Fibroblast of upper back skin (primary cell): Measurements from ENCODE around the gene NRG2.

Experiments
- DNase-seq: peaks from one replicate; pipeline ENCODE4 v3.0.0-alpha.2; 2013

NRG2 gene

DNA sequence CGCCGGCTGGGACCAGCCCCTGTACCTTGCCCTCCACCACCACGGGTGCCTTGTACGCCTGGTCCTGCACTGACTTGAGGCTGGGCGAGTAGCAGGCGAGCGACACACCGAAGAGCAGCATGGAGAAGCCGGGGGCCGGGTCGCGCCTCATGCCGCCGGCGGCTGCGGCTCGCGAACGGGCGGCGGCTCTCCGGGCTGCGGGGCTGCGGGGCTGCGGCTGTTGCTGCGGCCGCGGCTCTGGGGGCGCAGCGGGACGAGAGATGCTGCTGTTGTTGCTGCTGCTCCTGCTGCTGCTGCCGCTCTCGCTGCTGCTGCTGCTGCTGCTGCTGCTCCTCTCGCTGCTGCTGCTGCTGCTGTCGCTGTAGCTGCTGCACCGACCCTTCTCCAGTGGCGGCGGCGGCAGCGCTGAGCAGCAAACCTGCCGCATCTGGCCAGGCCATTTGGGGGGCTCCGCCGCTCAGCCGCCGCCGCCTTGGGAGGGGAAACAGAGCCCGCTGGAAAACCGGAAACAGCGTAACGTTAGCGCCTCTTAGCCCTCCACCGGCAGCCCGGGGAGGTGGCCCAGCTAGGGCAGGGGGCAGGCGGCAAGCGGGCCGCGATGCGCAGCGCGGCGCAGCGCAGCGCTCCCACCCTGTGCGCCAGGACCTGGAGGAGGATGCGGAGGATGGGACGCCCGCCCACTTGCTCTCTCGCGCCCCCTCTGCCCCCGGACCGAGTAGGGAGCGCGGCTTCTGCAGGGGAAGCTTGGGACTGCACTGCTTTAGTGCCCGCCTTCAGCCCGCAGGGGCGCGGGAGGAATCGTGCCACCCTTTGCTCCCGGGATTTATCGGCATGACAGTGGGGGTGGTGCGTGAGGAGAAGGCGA lies at the start of gene NRG2:
Gene NRG2, minus strand, starts transcription at position 657 of the 865 bp plus-strand sequence.
- DNase-seq, result peak; percentile 34

DNA sequence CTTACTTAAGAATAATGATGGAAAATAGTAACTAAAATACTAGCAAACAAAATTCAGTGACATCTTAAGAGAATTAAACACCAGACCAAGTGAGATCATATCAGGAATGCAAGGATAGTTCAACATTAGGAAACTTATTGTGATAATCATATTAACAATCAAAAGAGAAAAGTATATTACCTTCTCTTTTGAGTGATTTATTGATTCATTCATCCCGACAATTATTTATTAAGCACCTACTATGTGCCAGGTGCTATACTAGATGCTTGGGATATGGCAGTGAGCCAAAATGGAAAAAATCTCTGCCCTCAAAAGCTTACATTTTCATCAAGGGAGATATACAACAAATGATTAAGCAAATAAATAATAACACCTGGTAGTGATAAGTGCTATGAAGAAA lies 47.2 kb upstream of the NRG2 start:
- no peak for DNase-seq

DNA sequence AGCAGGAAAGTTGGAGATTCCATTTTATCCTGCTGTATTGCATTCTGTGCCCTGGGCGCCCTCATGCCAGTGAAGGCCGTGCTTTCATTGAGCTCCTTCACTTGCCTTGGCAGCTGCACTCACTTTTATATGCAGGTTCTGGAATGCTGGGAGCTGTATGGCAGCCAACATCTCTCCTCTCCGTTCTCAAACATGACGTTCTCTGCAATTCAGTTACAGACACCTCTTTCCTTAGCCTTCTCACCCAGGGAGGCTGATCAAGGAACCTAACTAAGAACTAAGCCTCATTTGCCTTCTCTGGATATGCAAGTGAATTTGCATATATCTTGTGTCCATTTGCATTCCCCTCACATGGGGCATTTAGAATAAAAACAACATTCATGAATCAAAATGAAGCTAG lies 41.4 kb upstream of the NRG2 start:
- DNase-seq, result no peak

DNA sequence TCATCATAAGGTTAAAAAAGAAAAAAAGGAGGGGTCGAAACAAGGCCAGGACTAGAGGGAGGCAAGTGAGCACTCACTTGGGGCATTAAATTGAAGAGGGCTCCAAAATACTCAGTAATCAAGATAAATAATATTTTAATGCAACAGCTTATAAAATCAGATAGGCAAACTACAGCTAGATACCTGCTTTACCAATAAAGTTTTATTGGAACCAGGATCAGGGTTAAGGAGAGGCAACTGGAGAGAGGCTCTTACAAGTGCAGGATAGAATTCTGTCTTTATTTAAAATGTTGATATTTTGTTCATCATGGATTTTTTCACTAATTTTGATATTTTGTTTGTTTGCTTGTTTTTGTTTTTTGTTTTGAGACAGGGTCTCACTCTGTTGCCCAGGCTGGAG lies 40.6 kb upstream of the NRG2 start:
- no peak for DNase-seq

DNA sequence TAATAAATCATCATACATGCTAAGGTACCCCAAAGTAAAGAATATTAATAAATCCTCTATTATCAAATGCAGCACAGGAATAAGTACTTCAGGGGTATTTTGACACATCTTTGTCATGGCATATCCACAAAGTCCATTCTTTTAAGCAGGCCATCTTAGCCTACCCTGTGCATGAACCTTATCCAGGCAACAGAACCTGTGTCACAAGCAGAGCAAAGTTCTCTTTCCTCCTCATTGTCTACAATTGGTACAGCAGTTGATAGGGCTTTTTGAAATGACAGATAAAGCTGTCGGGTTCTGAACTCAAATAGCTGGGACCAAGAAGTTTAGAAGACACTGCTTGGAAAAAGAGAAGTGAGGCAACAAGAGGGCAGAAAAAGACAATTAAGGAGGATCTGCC lies 40.0 kb upstream of the NRG2 start:
- DNase-seq, result no peak

DNA sequence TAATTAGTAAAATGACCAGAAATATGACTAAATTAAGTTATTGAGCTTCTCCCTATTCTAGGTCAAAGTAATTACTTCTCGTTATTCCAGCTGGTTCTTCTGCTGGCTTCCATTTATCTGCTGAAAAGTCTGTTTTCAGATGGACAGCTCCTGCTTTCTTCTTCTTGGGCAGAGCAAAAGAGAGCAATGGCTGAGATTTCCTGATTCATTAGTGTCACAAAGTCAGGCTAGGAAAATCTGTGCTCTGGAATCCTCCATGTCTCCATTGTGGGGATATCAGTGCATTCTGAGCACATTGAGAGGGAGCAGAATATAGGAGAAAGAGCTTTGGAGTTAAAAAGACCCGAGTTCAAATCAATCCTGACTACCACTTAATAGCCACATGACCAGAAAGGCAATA lies 33.7 kb upstream of the NRG2 start:
- no peak for DNase-seq

DNA sequence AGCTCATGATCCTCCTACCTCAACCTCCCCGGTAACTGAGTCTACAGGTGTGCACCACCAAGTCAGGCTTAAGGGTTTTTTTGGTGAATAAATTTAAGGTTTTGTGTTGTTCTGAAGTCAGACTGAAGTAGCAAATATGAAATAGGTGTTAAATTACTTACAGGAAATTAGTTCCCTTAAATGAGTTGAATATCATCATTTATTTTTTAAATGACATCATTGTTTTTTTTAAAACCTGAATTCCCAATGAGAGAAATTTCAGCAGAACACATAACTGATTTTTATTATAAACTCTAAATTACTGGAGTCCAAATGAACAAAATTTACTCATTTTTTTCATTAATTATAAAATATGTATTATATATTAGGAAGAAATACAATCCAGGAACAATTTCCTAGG lies 33.0 kb upstream of the NRG2 start:
- DNase-seq, result no peak

DNA sequence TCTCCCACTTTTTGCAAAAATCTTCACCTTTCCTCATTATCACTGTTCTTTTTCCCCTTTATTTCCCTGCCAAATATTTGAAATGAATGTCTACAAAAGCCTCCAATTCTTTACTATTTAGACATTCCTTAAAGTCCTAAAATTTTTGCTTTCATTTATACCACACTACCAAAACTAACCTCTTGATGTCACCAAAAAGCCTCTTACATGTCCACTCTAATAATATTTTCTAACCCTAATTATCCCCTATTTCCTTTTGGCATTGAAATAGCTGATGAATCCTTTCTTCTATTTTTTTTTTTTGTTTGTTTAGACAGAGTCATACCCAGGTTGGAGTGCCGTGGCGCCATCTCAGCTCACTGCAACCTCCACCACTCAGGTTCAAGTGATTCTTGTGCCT lies 32.3 kb upstream of the NRG2 start:
- peak; percentile 13 for DNase-seq

DNA sequence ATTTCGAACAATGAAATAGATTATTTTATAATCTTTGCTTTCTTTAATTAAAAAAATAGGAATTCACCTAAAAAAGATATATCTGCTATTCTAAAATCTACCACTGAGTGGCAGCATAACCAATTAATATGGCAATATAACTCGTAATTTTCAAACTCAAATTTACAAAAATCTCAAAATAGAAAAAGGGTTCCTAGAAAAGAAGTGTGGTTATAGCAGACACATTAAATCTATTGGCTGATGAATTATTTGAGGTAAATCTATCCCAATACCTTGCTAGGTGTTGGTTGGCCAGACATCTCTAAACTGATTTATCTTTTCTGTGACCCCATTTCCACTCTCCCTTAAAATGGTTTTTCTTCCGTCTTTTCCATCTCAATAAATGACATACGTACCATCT lies 30.2 kb upstream of the NRG2 start:
- peak; percentile 14 for DNase-seq

DNA sequence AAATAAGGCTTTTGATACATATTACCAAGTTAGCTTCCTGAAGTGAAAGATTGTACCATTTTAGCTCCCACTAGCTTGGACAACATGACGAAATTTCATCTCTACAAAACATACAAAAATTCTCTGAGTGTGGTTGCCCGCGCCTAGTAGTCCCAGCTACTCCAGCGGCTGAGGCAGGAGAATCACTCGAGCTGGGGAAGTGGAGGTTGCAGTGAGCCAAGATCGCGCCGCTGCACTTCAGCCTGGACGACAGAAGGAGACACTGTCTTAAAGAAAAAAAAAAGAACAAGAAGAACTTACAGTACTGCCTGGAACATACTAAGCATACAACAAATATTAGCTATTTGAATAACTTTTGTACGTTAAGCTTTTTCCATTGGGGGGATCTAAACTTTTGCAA lies 29.7 kb upstream of the NRG2 start:
- DNase-seq, result no peak

DNA sequence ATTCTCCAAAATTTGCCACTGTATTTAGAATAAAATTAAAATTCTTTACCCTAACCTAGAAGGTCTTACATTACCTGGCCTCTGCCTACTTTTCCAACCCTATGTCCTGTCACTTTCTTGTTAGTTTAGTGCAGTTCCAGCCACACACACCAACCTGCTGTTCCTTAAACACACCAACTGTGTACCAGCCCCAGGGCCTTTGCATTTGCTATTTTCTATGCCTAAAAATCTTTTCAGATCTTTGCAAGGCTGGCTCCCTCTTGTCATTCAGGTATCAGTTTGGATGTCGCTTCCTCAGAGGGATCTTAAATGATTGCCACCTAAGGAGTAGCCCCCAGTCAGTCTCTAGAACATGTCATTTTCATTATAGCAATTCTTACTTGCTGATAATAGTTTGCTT lies 17.7 kb upstream of the NRG2 start:
- DNase-seq, result no peak

DNA sequence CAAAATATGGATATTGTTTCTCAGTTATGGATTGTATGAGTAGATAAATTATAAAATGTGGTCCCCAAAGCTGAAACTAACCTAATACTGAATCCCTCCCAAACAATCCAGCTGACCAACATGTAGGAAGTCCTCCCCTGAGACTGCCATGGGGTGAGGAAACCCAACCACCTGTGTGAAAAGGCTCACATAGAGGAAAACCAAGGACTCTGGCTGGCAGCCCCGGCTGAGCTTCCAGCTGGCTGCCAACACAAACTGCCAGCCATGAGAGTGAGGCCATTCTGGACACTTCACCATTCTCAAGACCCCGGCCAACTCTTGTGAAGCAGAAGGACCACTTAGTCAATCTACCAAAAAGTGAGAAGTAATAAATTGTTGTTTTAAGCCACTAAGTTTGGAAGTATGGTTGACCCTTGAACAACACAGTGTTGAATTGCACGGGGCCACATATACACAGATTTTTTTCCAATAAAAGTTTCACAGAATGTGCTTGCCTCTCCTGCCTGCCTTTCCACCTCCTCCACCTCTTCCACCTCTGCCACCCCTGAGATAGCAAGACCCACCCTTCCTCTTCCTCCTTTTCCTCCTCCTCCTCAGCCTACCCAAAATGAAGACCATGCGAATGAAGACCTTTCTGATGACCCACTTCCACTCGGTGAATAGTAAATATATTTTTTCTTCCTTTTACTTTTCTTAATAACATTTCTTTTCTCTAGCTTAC lies 15.3 kb upstream of the NRG2 start:
- no peak for DNase-seq

DNA sequence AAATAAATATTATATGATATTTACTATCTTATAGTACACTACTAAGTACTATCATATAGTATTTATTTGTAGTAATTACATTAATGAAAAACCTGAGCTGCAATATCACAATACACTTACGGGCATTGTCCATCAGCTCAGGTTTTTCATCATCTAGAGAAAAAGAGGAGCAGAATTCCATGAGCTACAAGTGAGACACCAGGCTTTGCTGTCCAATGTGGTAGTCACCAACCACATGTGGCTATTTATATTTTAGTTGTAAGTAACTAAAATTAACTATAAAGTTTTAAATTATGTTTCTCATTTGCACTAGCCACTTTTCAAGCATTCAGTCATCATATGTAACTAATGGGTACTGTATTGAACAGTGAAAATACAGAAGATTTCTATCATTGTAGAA lies 13.8 kb upstream of the NRG2 start:
- no peak for DNase-seq

DNA sequence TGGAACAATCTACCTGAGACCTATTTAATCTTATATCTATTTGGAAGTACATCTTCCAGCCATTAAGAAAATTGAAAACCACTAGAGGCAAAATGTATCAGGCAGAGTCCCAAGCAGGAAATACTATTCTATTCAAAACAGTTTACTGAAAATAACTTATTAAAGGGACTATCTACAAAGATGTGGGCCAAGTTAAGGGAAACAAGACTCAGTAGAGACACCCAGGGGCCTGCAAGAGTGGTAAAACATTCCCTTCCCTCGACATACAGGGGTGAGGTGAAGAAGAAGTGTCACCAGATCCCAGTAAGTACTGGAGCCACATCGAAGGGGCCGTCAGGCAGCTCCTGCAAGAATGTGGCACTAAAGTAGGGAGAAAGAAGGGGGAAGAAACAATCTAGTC lies 12.1 kb upstream of the NRG2 start:
- DNase-seq, result no peak

DNA sequence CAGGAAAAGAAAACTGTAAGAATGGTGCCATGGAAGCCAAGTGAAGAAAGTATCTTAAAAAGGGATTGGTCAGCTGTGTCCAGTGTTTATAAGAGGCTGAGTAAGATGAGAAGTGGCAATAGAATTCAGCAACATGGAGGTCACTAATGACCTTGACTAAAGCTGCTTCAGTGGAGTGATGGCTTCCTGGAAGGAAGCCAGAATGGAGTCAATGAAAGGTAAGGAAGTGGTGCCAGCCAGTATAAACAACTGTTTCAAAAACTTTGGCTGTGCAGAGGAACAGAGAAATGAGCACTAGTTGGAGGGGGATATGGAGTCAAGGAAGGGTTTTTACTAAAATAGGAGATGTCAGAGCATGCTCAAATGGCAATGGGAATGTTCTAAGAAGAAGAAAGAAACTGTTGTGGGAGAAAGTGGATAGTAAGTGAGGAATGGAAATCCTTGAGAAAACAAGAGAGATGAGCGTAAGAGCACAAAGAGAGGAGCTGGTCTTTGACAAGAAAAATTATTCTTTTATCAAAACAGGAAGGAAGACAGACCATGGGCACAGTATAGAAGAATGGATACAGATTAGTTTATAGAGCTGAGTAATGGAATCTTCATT lies 11.1 kb upstream of the NRG2 start:
- no peak for DNase-seq

DNA sequence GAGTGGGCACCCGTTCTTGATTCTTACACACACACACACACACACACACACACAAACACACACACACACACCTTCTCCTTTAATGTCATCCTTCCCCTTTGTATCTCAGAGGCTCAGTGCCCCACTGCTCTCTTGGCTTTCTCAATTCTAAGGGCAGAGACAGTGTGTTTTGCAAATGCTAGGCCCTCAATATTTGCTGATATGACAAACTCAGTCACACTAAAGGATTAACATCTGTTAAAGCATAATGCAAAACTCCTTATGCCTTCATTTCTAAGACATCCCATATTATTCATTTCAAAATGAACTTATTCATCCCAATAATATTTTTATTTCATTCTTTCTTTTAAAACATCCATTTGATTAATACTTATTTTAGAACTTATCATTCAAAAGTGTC lies 8.9 kb upstream of the NRG2 start:
- no peak for DNase-seq

DNA sequence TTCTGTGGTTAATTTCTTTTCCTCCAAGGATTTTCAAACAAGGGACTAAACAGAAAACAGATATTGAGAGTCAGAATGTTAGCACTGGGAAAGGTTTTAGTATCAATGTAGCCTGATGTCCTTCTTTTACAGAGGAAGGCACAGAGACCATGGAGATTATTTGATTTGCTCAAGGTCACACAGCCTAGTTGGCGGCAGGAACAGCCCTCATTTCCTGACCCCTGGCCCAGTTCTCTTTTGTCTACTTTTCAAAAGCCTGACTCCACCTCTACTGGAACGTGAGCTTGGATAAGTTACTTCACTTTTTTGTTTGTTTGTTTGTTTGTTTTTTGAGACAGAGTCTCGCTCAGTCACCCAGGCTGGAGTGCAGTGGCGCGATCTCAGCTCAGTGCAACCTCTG lies 6.6 kb upstream of the NRG2 start:
- DNase-seq, result no peak

DNA sequence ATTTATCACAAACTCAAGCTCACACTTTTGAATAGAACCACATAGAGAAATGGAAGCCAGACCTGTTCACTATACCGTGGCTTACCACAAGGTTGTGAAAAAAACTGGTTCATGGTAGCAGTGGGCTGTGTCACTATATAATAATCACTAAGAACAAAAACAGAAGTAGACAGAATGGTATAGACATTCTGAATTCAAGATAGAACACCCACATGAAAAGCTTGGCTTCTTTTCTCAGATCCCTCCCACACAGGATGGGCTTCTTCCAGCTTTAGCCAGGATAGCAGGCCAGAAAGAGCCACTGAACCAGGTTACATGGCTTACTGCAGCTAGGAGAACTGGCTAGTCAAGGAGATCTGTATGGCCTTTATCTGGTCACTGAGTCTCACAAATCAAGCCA lies 6.1 kb upstream of the NRG2 start:
- DNase-seq, result no peak

DNA sequence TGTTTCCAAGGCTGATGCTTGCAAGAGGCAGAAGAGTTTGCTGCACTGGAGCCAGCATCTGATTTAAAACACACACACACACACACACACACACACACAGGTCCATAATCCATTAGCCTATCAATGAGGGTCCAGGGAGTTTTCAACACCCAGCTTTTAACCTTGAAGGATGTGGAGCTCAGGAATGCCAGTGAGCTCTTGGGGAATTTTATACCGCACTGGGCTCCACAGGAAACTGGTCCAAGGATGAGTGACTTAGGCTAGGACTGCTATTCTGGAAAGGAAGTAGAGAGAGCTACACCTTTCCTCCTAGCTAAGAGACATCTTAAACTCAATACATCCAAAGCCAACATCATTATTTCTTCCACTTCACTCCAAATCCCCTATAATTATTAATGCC lies 942 bp upstream of the NRG2 start:
- DNase-seq, result peak; percentile 7

DNA sequence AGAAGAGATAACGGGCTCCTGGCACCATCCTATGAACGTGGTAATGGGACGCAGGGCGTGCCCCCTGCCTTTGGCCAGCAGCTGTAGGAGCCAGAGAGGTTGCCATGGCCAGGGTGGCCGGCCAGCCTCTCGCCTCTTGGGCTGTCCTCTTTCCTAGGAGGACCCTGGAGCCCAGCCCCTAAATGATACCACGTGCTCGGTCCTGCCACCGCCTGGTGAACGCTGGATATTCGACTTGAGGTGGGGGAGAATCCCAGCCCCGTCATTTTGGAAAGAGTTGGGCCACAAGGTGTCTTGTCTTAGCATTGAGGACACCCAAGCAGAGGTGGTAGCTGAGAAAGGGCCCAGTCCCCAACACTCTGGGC lies 391 bp upstream of the NRG2 start:
- DNase-seq, result peak; percentile 1

DNA sequence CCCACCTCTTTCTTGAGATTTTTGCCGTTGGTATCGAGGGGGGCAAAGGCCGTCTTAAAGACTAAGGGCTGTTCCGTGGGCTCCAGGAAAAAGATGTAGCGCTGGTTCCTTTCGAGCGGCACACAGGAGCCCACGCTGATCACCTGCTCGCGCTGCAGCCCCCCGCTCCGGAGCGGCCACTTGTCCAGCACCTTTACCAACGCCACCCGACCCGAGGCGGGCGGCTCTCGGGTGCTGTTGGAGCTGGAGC lies 781 bp downstream of the NRG2 start:
- DNase-seq, result no peak

DNA sequence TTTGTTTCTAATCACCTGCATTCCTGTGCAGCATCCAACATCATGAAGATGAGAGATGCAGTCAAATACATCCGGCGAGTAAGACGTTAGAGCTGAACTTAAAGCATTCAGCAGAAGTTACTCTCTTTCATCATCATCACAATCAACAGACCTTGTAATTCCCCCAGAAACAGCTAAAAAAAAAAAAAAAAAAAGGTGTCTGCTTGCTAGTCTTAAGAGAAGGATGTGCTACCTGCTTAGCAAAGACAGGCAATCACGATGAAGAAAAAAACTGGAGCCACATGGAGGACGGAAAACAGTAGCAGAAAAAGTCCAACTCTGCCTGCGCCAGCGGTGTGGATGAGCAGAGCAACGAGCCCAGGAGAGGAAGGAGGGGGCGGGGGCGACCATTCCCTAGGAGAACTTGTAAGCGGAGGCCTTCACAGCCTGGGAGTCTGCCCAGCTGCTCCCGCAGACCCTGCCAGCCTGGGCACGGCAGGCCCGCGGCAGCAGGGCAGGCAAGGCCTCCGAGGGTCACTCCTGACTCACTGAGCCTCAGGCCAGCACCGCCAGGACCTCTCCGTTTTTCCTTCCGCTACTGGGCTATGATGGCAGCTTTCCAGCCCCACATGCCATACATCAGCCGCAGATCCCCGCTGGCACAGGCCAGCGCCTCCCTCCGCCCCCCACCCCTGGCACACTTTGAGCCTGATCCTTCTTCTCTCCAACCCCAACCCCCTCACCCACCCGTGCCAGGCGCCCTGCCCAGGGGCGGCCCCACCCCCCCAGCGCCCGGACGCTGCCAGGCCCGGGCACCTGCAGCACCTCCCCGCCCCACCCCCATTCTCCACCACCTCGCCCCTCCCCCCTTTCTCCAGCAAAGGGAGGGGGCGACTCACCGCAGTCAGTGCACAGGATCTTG lies 1.4 kb downstream of the NRG2 start:
- peak; percentile 18 for DNase-seq

DNA sequence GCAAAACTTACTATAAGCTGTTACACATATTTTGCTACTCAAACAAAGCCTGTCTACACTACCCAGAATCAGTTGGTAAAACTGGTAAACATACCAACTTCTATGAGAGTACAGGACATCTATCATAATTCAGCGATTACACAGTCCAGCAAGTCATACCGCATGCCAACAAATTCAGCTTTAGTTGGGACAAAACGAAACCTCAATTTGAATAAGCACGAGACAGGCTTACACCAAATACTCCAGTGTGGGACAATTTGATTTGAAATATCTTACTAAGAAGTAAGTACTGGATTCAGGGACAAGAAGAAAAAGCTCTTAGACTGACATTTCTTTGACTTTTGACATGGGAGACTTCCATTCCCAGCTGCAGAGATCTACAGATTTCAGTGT lies 2.0 kb downstream of the NRG2 start:
- no peak for DNase-seq

DNA sequence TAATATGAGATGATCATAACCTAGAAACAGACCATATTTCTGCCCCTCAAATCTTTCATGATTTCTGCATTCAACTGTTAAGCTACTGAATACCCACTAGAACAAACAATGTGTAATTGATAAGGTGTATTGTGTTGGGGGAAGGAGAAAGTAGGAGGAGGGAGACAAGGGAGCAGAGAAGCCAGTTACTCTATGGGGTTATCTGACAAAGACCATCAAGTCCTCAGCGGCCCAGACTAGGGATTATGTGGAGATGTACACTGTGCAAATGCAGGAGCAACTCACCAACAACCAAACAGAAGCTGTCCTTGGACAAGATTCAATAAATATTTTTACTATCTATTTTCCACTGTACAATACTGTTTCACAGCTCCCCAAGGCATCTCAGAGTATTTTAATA lies 2.7 kb downstream of the NRG2 start:
- no peak for DNase-seq
